CD14-positive monocyte (primary cell): ENCODE data around the gene MUSK. TPM values are rescaled to one million over a fixed set of nuclear protein-coding genes. Genes with fewer than 3 reads are reported as not detected.

ENCODE experiments used
- DNase-seq, 3 donors: peaks; one replicate each; pipeline ENCODE4 v3.0.0-alpha.2; 2011 to 2022
- H2AFZ ChIP-seq: 2 replicates; pipeline ENCODE4 v1.6.0; 2012; ENCODE audit warnings: mild to moderate bottlenecking, low read depth, low read length, inconsistent platforms; ENCODE audit not compliant: insufficient read depth, poor library complexity, severe bottlenecking
- H3K27ac ChIP-seq, 2 donors: 1 replicate in 1 of 2; 2 replicates in 1 of 2; pipeline ENCODE4 v1.5.1; 2012 to 2013; ENCODE audit warnings: low read length in 2 of 2, control low read depth in 1 of 2, inconsistent platforms in 1 of 2, low read depth in 1 of 2, mild to moderate bottlenecking in 1 of 2
- H3K27me3 ChIP-seq, 2 donors: one replicate each; pipeline versions ENCODE4 v1.6.0 to v1.6.1; 2011 to 2013; ENCODE audit warnings: low read length in 2 of 2; ENCODE audit not compliant: control insufficient read depth in 2 of 2, insufficient read depth in 2 of 2
- H3K36me3 ChIP-seq, 2 donors: replicated peaks in 1 of 2; 1 replicate in 1 of 2; 2 replicates in 1 of 2; pipeline versions ENCODE4 v1.5.1 to v1.6.1; 2012 to 2013; ENCODE audit warnings: low read length in 2 of 2, control low read depth in 1 of 2, inconsistent platforms in 1 of 2, mild to moderate bottlenecking in 1 of 2; ENCODE audit not compliant: insufficient read depth in 2 of 2, control insufficient read depth in 1 of 2
- H3K4me1 ChIP-seq, 2 donors: 1 replicate in 1 of 2; 2 replicates in 1 of 2; pipeline versions ENCODE4 v1.5.1 to v1.6.1; 2012 to 2013; ENCODE audit warnings: low read length in 2 of 2, control low read depth in 1 of 2, inconsistent platforms in 1 of 2, mild to moderate bottlenecking in 1 of 2, moderate library complexity in 1 of 2; ENCODE audit not compliant: insufficient read depth in 2 of 2, control insufficient read depth in 1 of 2
- H3K4me2 ChIP-seq: replicated peaks from 2 replicates; pipeline ENCODE3; 2012; ENCODE audit warnings: low read length, moderate library complexity, mild to moderate bottlenecking; ENCODE audit not compliant: poor library complexity, severe bottlenecking; ENCODE audit errors: extremely low read depth
- H3K4me3 ChIP-seq, 3 experiments: fragments of 200-600 bp in 1 of 3; sonication (generic) in 1 of 3; replicated peaks in 1 of 3; 1 replicate in 2 of 3; 2 replicates in 1 of 3; pipeline ENCODE4 v1.5.1; 2011 to 2013; ENCODE audit warnings: low read length in 3 of 3, mild to moderate bottlenecking in 3 of 3, control low read depth in 2 of 3, low read depth in 2 of 3, inconsistent platforms in 1 of 3, moderate library complexity in 1 of 3
- H3K79me2 ChIP-seq: 2 replicates; pipeline ENCODE4 v1.6.0; 2012; ENCODE audit warnings: mild to moderate bottlenecking, control low read depth, inconsistent platforms, low read length, moderate library complexity; ENCODE audit not compliant: insufficient read depth
- H3K9ac ChIP-seq: 2 replicates; pipeline ENCODE4 v1.6.0; 2017; ENCODE audit warnings: low read length, mild to moderate bottlenecking; ENCODE audit not compliant: insufficient read depth, poor library complexity, severe bottlenecking
- H3K9me3 ChIP-seq, 2 donors: replicated peaks in 1 of 2; 1 replicate in 1 of 2; 2 replicates in 1 of 2; pipeline versions ENCODE4 v1.5.1 to v1.6.1; 2012 to 2013; ENCODE audit warnings: low read length in 2 of 2, control low read depth in 1 of 2; ENCODE audit not compliant: control insufficient read depth in 1 of 2, insufficient read depth in 1 of 2
- H4K20me1 ChIP-seq: 2 replicates; pipeline ENCODE4 v1.6.0; 2012; ENCODE audit warnings: mild to moderate bottlenecking, low read length, control low read depth, moderate library complexity; ENCODE audit not compliant: insufficient read depth
- H3K27ac Mint-ChIP-seq, 7 donors: one replicate each; pipeline ENCODE4 v1.8.0; 2020; ENCODE audit warnings: mild to moderate bottlenecking in 7 of 7, mixed read lengths in 7 of 7, moderate library complexity in 6 of 7, inconsistent platforms in 2 of 7
- H3K27me3 Mint-ChIP-seq, 3 donors: one replicate each; pipeline ENCODE4 v1.8.0; 2021 to 2022; ENCODE audit warnings: low read depth in 3 of 3, mild to moderate bottlenecking in 3 of 3, mixed read lengths in 3 of 3, moderate library complexity in 3 of 3, inconsistent platforms in 1 of 3
- H3K36me3 Mint-ChIP-seq, 2 donors: one replicate each; pipeline ENCODE4 v1.8.0; 2020; ENCODE audit warnings: mixed read lengths in 2 of 2, inconsistent platforms in 1 of 2, mild to moderate bottlenecking in 1 of 2
- H3K4me1 Mint-ChIP-seq: one replicate; pipeline ENCODE4 v1.8.0; 2020; ENCODE audit warnings: mild to moderate bottlenecking, mixed read lengths
- H3K4me3 Mint-ChIP-seq, 2 donors: one replicate each; pipeline ENCODE4 v1.8.0; 2020; ENCODE audit warnings: mild to moderate bottlenecking in 2 of 2, mixed read lengths in 2 of 2, moderate library complexity in 1 of 2
- H3K9me3 Mint-ChIP-seq, 7 donors: one replicate each; pipeline ENCODE4 v1.8.0; 2020 to 2022; ENCODE audit warnings: mixed read lengths in 7 of 7, mild to moderate bottlenecking in 6 of 7, moderate library complexity in 6 of 7, inconsistent platforms in 2 of 7
- CTCF ChIP-seq: fragments of 200-600 bp; IDR thresholded peaks from one replicate; pipeline ENCODE4 v1.8.0; 2022; ENCODE audit warnings: antibody characterized with exemption, mild to moderate bottlenecking
- WGBS: methylation state at CpG from one replicate; pipeline ENCODE4 v1.1.5; 2013; ENCODE audit warnings: missing lambda C conversion rate; ENCODE audit not compliant: insufficient coverage; 5-methylcytosine and 5-hydroxymethylcytosine counted together
- intact Hi-C, 2 donors: fragments of 100-400 bp; cut with micrococcal nuclease; formaldehyde crosslinking; loops; one replicate each; pipeline versions ENCODE4 v1.15.0 to v1.15.1; 2023
- polyA plus RNA-seq, 3 donors: library from polyadenylated mRNA; depleted of rRNA in 1 of 3; unstranded in 2 of 3; stranded (reverse) in 1 of 3; fragments of 300-500 nt in 2 of 3; fragments of >200 nt in 1 of 3; fragmentation: Illumina TruSeq in 2 of 3; gene quantifications; 1 replicate in 2 of 3; 2 replicates in 1 of 3; pipeline ENCODE4 v1.2.3, GENCODE V29; 2012 to 2021

Gene MUSK
- polyA plus RNA-seq, 3 donors, result not detected

GRCh38 chr9:110753731-110754231, 85.2 kb downstream of the MUSK start:
- no peak overlapping the region for H3K27ac Mint-ChIP-seq
- H4K20me1 ChIP-seq, result no peaks in the 10 kb centered on the region
- no peak overlapping the region for H3K4me3 Mint-ChIP-seq
- H3K9me3 ChIP-seq, result no peaks in the 10 kb centered on the region
- H3K27me3 Mint-ChIP-seq, result peaks cover 2 to 3% (median 2%) of the 10 kb centered on the region in 3 donors
- peak in 1 of 3 donors; percentile 28 for DNase-seq
- H2AFZ ChIP-seq, result no peak overlapping the region
- H3K4me1 ChIP-seq, result no peaks in the 10 kb centered on the region
- peaks cover 0 to 3% (median 0%) of the 10 kb centered on the region in 7 donors for H3K9me3 Mint-ChIP-seq
- no peak for TF ChIP-seq CTCF
- H3K4me2 ChIP-seq, result no peak overlapping the region
- H3K36me3 Mint-ChIP-seq, result no peaks in the 10 kb centered on the region
- no peaks in the 10 kb centered on the region for H3K79me2 ChIP-seq
- H3K4me3 ChIP-seq, result no peak overlapping the region
- H3K9ac ChIP-seq, result no peak overlapping the region
- intact Hi-C loops, result no loop called here
- no peak overlapping the region for H3K27ac ChIP-seq
- no CpG with 5 or more reads among the region's 1 CpG for WGBS
- H3K27me3 ChIP-seq, result no peaks in the 10 kb centered on the region
- no peaks in the 10 kb centered on the region for H3K36me3 ChIP-seq
- H3K4me1 Mint-ChIP-seq, result peaks cover 7% of the 10 kb centered on the region

GRCh38 chr9:110755179-110755578, 86.6 kb downstream of the MUSK start:
- Histone ChIP-seq H3K36me3 (no peaks in the 10 kb centered on the region), H3K27ac (no peak overlapping the region), H2AFZ (no peak overlapping the region), H3K79me2 (no peaks in the 10 kb centered on the region), H3K4me2 (no peak overlapping the region), H3K4me1 (no peaks in the 10 kb centered on the region), H3K4me3 (no peak overlapping the region), H3K9me3 (no peaks in the 10 kb centered on the region), H3K9ac (no peak overlapping the region), H3K27me3 (no peaks in the 10 kb centered on the region), H4K20me1 (no peaks in the 10 kb centered on the region)
- H3K4me3 Mint-ChIP-seq, result no peak overlapping the region
- no peak overlapping the region for H3K27ac Mint-ChIP-seq
- DNase-seq, result no peak
- H3K4me1 Mint-ChIP-seq, result peaks cover 7% of the 10 kb centered on the region
- no peaks in the 10 kb centered on the region for H3K36me3 Mint-ChIP-seq
- peaks cover 0 to 5% (median 4%) of the 10 kb centered on the region in 7 donors for H3K9me3 Mint-ChIP-seq
- H3K27me3 Mint-ChIP-seq, result peaks cover 0 to 3% (median 2%) of the 10 kb centered on the region in 3 donors
- intact Hi-C loops, result no loop called here
- TF ChIP-seq CTCF, result no peak
